ENCODE measurements around the gene TMEM62.
"Not testable (repeated sequence)": the region's sequence is repeated elsewhere in the genome, so short reads cannot be mapped to it uniquely, and the experiment has no call there.

DNA sequence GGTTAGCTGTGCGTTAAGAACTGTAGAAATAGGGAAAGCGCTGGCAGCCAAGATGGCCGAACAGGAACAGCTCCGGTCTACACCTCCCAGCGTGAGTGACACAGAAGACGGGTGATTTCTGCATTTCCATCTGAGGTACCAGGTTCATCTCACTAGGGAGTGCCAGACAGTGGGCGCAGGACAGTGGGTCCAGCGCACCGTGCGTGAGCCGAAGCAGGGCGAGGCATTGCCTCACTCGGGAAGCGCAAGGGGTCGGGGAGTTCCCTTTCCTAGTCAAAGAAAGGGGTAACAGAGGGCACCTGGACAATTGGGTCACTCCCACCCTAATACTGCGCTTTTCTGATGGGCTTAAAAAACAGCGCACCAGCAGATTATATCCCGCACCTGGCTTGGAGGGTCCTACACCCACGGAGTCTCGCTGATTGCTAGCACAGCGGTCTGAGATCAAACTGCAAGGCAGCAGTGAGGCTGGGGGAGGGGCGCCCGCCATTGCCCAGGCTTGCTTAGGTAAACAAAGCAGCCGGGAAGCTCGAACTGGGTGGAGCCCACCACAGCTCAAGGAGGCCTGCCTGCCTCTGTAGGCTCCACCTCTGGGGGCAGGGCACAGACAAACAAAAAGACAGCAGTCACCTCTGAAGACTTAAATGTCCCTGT, 42.4 kb downstream of the TMEM62 start:
- TF ChIP-seq, protein P1, sequence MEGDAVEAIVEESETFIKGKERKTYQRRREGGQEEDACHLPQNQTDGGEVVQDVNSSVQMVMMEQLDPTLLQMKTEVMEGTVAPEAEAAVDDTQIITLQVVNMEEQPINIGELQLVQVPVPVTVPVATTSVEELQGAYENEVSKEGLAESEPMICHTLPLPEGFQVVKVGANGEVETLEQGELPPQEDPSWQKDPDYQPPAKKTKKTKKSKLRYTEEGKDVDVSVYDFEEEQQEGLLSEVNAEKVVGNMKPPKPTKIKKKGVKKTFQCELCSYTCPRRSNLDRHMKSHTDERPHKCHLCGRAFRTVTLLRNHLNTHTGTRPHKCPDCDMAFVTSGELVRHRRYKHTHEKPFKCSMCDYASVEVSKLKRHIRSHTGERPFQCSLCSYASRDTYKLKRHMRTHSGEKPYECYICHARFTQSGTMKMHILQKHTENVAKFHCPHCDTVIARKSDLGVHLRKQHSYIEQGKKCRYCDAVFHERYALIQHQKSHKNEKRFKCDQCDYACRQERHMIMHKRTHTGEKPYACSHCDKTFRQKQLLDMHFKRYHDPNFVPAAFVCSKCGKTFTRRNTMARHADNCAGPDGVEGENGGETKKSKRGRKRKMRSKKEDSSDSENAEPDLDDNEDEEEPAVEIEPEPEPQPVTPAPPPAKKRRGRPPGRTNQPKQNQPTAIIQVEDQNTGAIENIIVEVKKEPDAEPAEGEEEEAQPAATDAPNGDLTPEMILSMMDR (IDR thresholded peaks at IDR 0.05): not testable (repeated sequence)
- not testable (repeated sequence) for TF ChIP-seq POLR2A (IDR thresholded peaks at IDR 0.05)
